Uterus (tissue), 4 donors: ENCODE measurements around the gene RANBP3. TPM values are rescaled to one million over a fixed set of nuclear protein-coding genes. Genes with fewer than 3 reads are reported as not detected.

Source experiments
- DNase-seq, 2 donors: peaks; one replicate each; pipeline ENCODE4 v3.0.0-alpha.2; 2019 to 2020
- H3K27ac ChIP-seq, 2 donors: fragments of 200-600 bp; sonication (generic); 1 replicate in 1 of 2; 2 replicates in 1 of 2; pipeline ENCODE4 v1.5.1; 2016 to 2018
- H3K27me3 ChIP-seq, 2 donors: fragments of 200-600 bp; sonication (generic); one replicate each; pipeline ENCODE4 v1.5.1; 2018 to 2019; ENCODE audit warnings: control low read depth in 1 of 2
- H3K36me3 ChIP-seq, 2 donors: fragments of 200-600 bp; sonication (generic); one replicate each; pipeline ENCODE4 v1.5.1; 2019; ENCODE audit warnings: control low read depth in 1 of 2
- H3K4me1 ChIP-seq, 2 donors: fragments of 200-600 bp; sonication (generic); one replicate each; pipeline ENCODE4 v1.5.1; 2018 to 2019; ENCODE audit warnings: control low read depth in 1 of 2
- H3K4me3 ChIP-seq, 2 donors: fragments of 200-600 bp; sonication (generic); 1 replicate in 1 of 2; 2 replicates in 1 of 2; pipeline ENCODE4 v1.5.1; 2018 to 2019; ENCODE audit warnings: mild to moderate bottlenecking in 1 of 2
- H3K9me3 ChIP-seq, 2 donors: fragments of 200-600 bp; sonication (generic); one replicate each; pipeline ENCODE4 v1.5.1; 2019; ENCODE audit warnings: control low read depth in 1 of 2
- POLR2A ChIP-seq, 2 donors: fragments of 450-650 bp; IDR thresholded peaks; one replicate each; pipeline ENCODE4 v1.6.1; 2016; ENCODE audit warnings: antibody characterized with exemption in 2 of 2, mild to moderate bottlenecking in 1 of 2, moderate library complexity in 1 of 2
- intact Hi-C: fragments of 100-400 bp; cut with DNase I; formaldehyde crosslinking; loops from one replicate; pipeline ENCODE4 v1.15.1; 2023; ENCODE audit warnings: low total_unique reads
- total RNA-seq, 4 donors: library from RNA; depleted of rRNA in 3 of 4; stranded (reverse); fragments of >200 nt in 3 of 4; gene quantifications; one replicate each; pipeline versions ENCODE4 v1.1.0 to v1.2.4, GENCODE V29; 2014 to 2023
- TF ChIP-seq, protein P1 (sequence below), 4 experiments: fragments of 200-600 bp in 2 of 4; fragments of 450-650 bp in 2 of 4; sonication (generic) in 2 of 4; IDR thresholded peaks; one replicate each; pipeline ENCODE4 v1.5.1; 2016 to 2019; ENCODE audit warnings: antibody characterized with exemption in 4 of 4, mild to moderate bottlenecking in 2 of 4, moderate library complexity in 1 of 4
- donor health status: DM: yes; HTN: yes; CAD: no.

The RANBP3 gene
- total RNA-seq, 4 donors from 2014 or later, result 40.9 to 98.1 (median 48.5) TPM

DNA sequence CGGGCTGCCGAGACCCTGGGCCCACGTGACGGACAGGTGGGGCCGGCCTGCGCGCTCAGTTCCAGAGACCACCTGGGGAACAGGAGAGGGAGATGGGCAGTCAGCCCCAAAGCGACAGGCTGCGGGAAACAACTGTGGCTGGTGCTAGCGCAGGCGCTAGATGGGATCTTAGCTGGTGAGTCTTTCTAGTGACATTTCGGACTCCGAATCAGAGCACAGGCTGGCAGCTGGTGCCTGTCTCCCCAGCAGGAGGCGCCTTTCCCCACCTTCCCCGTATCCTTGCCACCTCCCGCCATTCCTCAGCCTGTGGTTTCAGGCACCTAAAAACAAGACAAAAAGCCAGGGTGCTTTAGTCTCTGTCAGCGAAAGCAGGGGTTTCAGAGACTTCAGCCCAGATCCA, 19.4 kb upstream of the RANBP3 start:
- Histone ChIP-seq H3K27me3 (no peaks in the 10 kb centered on the region), H3K4me1 (no peaks in the 10 kb centered on the region), H3K36me3 (no peaks in the 10 kb centered on the region), H3K9me3 (no peaks in the 10 kb centered on the region), H3K27ac (no peak overlapping the region), H3K4me3 (no peak overlapping the region)
- DNase-seq, result no peak
- intact Hi-C loops, result no loop called here
- TF ChIP-seq, protein P1, sequence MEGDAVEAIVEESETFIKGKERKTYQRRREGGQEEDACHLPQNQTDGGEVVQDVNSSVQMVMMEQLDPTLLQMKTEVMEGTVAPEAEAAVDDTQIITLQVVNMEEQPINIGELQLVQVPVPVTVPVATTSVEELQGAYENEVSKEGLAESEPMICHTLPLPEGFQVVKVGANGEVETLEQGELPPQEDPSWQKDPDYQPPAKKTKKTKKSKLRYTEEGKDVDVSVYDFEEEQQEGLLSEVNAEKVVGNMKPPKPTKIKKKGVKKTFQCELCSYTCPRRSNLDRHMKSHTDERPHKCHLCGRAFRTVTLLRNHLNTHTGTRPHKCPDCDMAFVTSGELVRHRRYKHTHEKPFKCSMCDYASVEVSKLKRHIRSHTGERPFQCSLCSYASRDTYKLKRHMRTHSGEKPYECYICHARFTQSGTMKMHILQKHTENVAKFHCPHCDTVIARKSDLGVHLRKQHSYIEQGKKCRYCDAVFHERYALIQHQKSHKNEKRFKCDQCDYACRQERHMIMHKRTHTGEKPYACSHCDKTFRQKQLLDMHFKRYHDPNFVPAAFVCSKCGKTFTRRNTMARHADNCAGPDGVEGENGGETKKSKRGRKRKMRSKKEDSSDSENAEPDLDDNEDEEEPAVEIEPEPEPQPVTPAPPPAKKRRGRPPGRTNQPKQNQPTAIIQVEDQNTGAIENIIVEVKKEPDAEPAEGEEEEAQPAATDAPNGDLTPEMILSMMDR (IDR thresholded peaks at IDR 0.05), result no peak
- no peak for TF ChIP-seq POLR2A (IDR thresholded peaks at IDR 0.05)

DNA sequence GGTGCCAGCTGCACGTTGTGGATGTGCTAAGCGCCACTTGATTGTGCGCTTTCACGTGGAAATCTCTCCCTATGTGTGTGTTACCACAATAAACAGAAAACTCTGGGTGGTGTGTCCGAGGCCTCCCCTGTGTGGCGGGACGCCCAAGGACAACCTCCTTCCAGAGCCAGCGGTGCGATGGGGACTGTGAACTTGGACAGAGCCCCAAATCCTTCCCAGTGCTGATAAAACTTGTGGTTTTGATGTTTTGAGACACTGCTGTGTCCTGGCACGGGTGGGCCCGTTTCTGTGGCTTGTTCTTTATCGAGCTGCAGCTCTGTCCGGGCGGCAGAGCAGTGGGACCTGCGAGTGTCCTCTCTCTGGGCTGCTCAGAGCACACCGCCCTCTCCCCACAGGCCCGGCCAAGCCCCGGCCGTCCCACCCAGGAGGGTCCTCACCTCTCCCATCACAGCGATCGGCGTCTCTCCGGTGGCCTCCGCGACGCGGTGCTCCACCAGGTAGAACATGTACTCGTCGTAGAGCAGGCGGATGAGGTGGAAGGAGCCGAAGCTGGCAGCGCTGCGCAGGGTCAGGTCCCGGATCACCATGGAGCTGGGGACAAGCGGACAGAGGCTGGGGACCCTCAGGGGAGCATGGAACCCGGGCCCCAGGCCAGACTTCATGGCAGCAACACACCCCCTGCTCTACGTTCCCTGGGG, 18.8 kb upstream of the RANBP3 start:
- no peak overlapping the region for H3K4me3 ChIP-seq
- intact Hi-C loops, result no loop called here
- no peaks in the 10 kb centered on the region for H3K27me3 ChIP-seq
- no peak for TF ChIP-seq POLR2A (IDR thresholded peaks at IDR 0.05)
- TF ChIP-seq, protein P1 (IDR thresholded peaks at IDR 0.05), result no peak
- H3K4me1 ChIP-seq, result no peaks in the 10 kb centered on the region
- DNase-seq, result no peak
- no peaks in the 10 kb centered on the region for H3K36me3 ChIP-seq
- H3K27ac ChIP-seq, result no peak overlapping the region
- no peaks in the 10 kb centered on the region for H3K9me3 ChIP-seq

DNA sequence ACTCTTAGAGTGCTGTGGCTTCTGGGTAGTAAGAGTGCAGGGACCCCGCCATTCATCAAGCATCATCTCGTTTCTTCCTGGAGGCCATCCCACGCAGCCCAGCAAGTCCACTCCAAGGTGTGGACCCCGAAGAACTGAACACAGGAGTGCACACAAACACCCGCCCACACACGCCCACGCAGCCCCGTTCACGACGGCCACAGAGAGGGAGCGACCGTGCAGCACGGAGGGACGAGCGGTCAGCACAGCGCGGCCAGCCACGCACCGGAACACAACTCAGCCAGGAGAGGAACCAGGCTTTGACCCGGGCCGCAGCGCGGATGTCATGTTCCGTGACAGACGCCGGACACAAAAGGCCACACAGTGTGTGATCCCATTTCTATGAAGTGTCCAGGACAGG, 18.2 kb upstream of the RANBP3 start:
- H3K4me3 ChIP-seq, result no peak overlapping the region
- H3K36me3 ChIP-seq, result no peaks in the 10 kb centered on the region
- H3K4me1 ChIP-seq, result no peaks in the 10 kb centered on the region
- intact Hi-C loops, result no loop called here
- no peaks in the 10 kb centered on the region for H3K9me3 ChIP-seq
- TF ChIP-seq, protein P1 (IDR thresholded peaks at IDR 0.05), result no peak
- TF ChIP-seq POLR2A (IDR thresholded peaks at IDR 0.05), result no peak
- no peaks in the 10 kb centered on the region for H3K27me3 ChIP-seq
- H3K27ac ChIP-seq, result no peak overlapping the region
- no peak for DNase-seq

DNA sequence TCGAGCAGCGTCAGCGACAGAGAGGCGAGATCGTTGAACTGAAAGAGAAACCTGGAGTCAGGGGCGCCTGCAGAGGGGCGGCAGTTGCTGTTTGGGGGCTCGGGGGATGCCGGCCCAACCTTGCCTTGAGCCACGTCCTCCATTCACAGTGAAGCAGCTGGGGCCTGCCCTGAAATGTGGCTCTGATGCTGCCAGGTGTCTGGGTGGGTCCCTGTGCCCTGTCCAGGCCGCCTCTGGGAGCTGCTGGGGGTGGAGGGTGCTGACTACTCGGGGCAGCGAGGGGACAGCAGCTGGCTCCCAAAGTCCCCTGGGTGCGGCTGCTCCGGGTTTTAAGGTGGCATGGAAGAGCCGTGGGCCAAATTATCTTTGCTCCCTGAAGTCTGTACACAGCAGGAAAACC, 17.7 kb upstream of the RANBP3 start:
- intact Hi-C loops, result no loop called here
- Histone ChIP-seq H3K9me3 (no peaks in the 10 kb centered on the region), H3K36me3 (no peaks in the 10 kb centered on the region), H3K27ac (no peak overlapping the region), H3K27me3 (no peaks in the 10 kb centered on the region), H3K4me3 (no peak overlapping the region), H3K4me1 (no peaks in the 10 kb centered on the region)
- TF ChIP-seq POLR2A (IDR thresholded peaks at IDR 0.05), result no peak
- TF ChIP-seq, protein P1 (IDR thresholded peaks at IDR 0.05), result no peak
- DNase-seq, result no peak

DNA sequence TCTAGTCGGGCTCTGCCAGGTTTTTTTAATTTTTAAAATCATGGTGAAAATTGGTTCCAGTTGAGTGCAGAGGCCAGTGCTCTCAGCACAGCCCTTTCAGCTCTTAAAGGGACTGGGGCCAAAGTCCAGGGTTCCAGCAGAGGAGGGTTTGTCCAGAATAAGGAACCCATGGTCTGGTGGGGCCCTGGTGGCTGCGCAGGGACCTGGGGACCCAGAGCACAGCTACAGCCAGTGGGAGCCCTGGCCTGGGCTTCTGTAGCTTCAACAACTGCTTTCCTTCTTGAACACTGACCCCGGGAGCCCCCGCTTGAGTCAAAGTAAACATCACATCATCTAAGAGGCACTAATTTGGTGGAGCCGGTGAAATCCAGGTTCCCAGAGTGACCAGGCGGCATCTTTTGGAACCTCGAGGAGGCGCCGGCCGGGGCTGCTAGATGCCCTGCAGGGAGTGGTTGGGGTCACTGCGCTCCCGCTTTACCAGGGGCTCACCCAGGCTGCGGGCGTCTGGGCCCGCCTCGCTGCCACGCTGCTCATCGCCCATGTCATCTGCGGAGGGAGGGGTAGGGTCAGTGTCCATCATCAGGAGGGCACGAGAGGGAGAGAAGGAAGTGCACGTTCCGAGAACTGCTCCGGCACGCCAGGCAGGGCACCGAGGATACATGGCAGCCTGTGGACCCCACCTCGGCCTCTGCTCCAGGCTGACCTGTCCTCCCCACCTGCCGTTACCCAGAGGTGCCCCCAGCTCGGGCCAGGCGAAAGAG, 16.6 kb upstream of the RANBP3 start:
- no peak overlapping the region for H3K27ac ChIP-seq
- no peaks in the 10 kb centered on the region for H3K27me3 ChIP-seq
- H3K9me3 ChIP-seq, result no peaks in the 10 kb centered on the region
- DNase-seq, result no peak
- no peaks in the 10 kb centered on the region for H3K36me3 ChIP-seq
- intact Hi-C loops, result no loop called here
- H3K4me3 ChIP-seq, result no peak overlapping the region
- TF ChIP-seq, protein P1 (IDR thresholded peaks at IDR 0.05), result no peak
- no peak for TF ChIP-seq POLR2A (IDR thresholded peaks at IDR 0.05)
- H3K4me1 ChIP-seq, result no peaks in the 10 kb centered on the region
